ENCODE results near the gene HERC3.

The HERC3 gene

DNA sequence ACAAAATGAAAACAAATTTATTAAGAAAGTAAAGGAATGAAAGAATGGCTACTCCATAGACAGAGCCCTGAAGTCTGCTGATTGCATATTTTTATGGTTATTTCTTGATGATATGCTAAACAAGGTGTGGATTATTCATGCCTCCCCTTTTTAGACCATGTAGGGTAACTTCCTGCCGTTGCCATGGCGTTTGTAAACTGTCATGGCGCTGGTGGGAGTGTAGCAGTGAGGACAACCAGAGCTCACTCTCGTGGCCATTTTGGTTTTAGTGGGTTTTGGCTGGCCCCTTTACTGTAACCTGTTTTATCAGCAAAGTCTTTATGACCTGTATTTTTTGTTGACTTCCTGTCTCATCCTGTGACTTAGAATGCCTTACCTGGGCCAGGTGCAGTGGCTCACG is 17.5 kb downstream of the HERC3 start:
- peak; percentile 26 for DNase-seq

DNA sequence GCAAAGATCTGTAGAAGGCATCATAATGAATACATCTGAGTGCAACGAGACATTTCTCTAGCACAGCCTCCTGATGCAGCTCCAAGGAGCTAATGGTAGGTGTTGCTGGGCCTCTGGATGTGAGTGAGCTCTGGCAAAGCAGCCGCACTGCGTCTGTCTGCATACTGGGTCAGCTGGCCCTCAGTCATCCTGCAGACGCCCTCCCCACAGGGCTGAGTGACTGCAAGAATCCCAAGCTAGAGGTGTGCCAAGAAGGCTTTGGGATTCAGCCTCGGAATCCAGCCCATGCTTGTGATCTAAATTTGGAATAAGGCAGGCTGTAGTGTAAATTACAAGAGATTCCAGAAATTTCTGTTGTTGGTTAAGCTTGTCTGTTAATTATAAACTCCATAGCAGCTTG is 18.5 kb downstream of the HERC3 start:
- no peak for DNase-seq

DNA sequence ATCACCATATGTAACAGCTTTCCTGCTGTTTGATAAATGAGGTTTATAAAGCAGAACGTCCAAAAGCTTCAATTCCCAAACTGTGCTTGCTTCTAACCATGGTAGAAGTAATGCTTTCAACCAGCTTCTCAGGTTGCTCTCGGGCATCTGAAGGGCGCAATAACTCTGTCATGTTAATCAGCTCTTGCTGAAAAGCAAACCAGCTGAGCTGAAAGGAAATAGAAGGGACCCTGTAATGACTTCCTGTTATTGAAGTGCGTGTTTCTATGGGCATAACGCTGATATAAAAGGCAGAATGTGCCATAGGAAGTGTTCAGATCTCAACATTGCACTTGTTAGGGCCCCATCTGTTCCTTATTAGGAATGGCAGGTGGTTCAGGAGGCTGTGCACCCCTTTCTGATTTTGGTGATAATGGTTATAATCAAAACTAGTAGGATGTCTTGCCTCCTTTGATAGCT is 21.2 kb downstream of the HERC3 start:
- DNase-seq, result peak; percentile 17

DNA sequence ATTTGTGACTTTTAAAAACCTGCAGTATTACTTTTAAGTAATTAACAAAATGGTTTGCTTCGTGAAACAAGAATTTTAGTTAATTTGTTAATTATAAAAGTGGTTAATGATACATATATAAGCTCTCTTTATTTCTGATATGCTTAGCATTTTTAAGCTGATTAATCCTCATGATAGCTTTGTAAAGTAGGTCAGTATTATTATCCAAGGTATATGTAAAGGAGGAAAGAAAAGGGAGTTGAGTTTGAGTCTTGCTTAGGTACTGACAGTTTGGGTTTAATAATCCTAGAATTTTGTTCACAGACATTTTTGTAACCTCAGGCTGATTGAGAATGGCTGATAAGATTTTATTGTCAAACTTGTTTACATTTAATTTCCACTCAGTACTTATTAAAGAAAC is 21.8 kb downstream of the HERC3 start:
- DNase-seq, result no peak

DNA sequence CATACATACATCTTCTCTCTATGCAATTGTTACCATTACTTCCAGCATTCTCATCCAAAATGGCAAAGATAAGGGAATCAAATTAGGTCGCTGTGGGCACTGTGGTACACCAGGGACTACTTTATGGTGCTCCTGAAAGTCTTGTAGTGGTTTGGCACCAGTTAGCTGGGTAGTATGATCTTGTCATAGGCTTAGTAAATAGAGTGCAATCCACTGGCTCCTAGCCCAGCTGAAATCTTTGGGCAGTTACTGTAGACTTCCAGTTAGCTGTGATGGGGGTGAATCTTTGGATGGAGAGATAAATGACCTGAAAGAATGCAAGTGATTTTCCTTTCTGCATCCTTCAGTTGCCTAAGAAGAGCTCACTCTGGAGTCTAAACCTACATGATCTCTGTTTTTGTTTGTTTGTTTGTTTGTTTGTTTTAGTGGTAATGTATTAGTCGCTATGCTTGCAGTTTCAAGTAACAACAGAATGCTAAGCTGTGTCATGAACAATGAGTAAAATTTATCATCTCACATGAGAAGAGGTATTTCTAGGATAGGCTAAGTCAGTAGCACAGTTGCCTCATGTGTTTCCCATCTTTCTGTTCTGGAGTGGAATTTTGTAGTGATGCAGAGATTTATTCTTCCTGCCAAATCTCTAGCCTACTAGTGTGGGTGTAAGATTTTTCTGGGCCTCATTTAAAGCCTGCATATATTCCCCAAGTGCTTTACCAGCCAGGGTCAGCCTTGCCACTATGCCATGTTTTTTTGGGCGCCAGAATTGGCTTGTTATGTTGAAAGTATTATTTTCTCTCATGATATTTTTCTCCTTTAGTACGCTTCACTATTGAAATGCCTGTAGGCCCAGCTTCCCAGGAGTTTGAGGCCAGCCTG is 24.2 kb downstream of the HERC3 start:
- no peak for DNase-seq

DNA sequence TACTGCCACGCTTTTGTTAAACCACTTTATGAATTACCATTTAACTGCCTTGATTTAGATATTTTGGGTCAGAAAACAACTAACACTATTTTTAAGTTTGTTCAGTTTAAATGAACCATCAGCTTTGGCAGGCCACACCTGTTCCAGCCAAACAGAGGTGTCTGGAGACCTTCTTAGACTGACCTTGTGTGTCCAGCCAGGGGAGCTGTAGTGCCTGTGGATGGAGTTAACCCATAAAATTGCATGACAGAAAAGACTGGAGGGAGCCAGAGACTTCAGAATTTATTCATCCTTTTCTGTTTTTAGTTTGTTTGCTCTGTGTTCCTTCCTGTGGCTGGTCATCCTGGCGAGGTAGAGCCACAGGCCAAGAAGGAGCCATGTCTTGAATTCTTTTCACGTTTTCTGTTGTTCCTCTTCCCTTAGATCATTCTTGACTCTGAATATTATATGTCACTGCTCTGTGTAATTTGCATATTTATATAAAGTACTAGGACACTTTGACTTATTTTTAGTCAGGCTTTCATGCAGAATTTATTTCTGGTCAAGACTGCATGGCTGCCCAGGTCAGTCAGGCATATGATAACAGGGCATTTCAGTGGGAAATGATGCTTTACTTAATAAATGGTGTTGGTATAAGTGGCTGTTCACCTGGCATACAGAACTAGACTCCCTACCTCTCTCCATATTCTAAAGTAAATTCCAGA is 26.7 kb downstream of the HERC3 start:
- no peak for DNase-seq

DNA sequence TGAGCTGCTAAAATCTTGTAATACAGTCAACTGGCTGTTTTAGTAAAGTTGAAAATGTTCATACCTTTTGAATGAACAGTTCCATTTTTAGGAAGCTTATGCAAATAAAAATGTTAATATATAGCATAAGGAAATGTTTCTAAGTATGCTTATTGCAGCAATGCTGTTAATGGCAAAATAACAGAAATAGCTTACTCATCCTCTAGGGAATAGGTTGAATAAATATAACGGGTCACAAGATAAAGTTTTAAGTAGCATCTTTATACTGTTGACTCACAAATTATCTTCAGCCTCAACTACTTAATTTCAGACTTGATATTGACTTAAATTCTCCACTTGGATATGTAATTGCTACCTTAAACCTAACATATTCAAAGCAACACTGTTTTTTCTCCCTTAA is 27.7 kb downstream of the HERC3 start:
- no peak for DNase-seq

DNA sequence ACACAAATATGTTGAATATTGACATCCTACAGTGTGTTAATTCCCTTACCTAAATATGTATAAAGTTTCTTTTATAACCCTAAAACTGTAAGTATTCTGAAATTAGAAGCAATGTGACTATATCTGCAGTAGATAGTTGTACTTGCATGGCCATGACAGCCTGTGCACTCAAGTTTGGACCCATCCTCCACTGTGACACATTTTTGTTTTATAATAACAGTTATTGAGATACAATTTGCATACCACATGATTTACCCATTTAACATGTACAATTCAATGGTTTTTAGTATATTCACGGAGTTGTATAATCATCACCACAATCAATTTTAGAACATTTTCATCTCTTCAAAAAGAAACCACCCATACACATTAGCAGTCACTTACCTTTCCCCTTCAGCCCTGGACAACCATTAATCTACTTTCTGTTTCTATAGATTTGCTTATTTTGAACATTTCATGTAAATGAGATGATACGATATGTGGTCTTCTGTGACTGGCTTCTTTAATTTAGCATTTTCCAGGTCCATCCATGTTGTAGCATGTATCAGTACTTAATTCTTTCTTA is 29.6 kb downstream of the HERC3 start:
- no peak for DNase-seq

DNA sequence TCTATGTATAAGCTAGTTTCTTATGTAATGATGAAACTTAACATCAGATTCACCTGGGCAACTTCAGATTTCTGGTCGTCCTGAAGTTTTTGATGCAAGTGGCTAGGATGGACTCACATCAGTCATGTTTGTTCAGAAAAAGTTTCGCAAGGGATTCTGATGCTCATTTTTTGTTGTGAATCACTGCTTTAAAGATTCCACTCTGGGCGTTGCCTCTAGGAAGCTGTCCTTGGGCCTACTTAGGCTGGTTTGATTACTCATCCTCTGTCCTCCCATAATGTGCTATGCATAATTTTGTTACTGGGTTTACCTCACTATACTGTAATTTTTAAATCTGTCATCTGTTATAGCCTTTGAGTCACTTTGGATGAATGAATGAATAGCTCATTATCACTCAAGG is 30.8 kb downstream of the HERC3 start:
- peak; percentile 25 for DNase-seq

DNA sequence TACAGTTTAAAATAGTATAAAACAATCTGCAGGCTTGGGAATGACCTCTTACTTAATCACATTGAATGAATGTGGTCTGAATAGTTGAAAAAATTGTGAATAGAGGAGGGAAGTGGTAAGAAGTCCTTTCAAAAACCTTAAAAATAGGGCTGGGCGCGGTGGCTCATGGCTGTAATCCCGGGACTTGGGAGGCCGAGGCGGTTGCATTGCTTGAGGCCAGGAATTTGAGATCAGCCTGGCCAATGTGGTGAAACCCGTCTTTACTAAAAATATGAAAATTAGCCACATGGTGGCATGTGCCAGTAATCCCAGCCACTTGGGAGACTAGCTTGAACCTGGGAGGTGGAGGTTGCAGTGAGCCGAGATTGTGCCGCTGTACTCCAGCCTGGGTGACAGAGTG is 36.5 kb downstream of the HERC3 start:
- no peak for DNase-seq

DNA sequence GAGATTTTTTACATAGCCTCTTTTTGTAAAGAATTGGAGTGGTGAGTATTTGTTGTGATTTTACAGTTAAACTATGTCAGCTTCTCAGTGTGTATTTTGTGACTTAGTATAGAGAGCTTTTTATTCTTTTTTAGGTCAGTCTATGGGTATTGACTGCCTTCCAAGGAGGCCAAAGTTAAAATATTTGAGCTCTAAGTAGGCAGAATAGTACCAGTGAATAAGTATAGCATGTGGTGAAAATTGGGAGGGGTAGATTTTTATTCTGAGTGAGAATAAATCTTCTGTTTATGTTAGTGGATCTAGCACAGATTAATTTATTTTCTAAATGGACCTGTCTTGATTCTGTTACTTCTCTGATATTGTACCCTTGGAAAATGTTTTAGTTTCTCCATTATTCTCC is 37.5 kb downstream of the HERC3 start:
- DNase-seq, result no peak

DNA sequence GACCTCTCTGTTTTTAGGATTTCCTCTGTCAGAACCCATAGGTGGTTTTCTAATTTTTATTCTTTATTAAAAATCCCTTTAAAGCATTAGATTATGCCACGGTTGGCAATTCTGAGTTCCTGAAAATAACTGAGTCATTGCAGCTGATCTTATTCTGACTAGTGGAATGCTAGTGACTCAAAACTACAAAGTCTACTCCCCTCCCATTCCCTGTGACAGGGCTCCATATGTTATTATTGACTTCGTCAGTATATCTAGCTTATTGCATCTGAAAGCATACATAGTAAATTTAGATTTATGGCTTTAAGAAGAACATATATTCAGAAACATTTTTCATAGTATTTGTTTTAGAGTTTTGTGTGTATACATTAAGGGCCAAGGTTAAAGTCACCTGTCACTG is 38.5 kb downstream of the HERC3 start:
- DNase-seq, result no peak

DNA sequence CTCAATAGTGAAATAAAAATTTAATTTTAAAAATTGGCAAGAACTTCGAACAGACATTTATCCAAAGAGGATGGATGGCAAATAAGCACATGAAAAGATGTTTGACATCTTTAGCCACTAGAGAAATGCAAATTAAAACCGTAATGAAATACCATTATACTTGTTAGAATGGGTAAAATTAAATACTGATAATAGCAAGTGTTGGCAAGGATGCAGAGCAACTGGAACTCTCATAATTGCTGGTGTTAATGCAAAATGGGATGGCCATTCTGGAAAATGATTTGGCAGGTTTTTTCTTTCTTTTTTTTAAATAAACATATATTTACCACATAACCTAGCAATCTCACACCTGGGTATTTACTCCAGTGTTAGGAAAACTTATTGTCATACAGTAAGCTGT is 51.7 kb downstream of the HERC3 start:
- DNase-seq, result no peak

DNA sequence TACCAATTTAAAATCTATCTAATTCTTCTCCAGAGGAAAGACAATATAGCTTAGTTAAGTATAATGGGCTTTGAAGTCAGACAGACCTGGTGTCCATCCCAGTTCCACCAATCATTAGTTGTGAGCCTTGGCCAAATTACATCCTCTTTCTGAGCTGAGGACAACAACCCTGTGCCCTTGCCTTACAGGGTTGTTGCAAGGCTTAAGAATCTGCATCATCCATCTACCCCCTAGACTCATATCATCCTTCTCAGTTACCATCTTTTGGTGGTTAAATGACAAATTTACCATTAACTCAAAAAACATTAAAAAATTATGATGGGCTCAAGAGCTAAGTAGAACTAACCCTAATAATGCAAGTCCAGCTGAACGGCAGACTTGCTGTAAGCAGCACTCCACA is 53.7 kb downstream of the HERC3 start:
- no peak for DNase-seq

DNA sequence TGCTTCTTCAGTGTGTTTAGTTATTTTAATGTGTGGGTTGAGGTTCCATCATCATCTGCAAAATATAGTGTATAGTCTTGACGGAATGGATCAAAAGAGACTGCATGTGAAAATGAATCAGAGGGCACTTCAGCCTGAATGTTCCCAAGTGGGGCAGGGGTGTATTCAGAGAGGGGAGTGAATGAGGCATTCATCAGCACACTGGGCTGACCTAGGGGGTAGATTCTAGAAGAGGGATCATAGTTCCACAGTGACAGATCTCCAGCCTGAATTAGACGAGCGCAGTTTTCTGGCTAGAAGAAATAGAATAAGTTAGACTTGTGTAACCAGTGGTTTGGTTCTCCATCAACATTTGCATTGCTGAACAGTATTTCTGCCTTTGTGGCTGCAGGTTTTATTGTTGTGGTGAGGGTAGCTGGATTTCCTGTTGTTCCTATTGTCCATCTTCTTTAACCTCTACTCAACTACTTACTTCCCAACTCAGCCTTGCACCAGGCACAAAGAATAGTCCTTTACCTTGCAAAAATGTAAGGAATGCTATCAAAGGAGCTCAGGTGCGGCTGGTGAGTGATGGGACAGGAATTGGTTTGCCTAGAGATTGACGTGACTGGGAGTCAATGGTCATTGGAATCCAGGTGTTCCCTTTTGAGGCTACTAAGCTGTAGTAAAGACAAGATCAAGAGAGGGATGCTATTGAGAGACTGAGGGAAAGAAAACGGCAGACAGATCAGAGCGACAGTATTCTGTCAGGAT is 54.4 kb downstream of the HERC3 start:
- no peak for DNase-seq

DNA sequence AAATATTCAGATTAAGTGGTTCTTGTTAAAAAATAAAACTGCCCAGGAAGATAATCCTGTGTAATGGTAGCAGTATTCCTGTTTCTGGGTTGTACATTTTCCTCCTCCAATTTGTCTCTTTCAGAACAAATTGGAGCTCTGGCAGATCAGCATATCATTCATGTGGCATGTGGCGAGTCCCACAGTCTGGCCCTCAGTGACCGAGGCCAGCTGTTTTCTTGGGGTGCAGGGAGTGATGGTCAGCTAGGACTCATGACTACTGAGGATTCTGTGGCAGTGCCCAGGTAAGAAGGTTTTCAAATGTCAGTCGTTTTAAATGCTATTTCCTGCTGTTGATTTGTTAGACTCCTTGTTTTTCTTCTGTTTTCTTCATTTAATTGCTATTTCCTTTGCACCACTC is 57.4 kb downstream of the HERC3 start:
- no peak for DNase-seq

DNA sequence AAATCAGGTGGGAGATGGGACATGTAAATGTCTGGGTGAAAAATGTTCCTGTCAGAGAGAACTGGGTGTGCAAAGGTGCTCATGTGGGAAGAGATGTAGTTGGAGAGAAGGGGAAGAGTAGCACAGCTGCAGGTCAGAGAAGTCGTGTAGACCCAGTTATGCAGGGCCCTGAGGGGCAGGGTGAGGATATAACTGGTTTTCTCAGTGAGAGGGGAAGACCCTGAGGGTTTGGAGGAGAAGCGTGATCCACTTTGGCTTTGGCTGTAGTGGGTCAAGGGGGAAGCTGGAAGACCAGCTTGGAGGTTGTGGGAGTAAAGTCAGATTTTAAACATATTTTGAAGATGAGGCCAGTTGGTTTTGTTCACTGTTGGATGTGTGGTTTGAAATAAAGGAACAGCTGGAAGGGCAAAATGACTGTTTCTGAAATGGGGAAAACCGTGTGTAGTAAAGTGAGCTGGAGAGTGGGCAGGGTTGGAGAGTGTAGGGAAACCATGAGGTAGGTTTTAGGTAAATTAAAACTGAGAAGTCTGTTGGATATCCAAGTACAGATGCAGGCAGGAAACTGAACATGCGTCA is 61.2 kb downstream of the HERC3 start:
- no peak for DNase-seq

DNA sequence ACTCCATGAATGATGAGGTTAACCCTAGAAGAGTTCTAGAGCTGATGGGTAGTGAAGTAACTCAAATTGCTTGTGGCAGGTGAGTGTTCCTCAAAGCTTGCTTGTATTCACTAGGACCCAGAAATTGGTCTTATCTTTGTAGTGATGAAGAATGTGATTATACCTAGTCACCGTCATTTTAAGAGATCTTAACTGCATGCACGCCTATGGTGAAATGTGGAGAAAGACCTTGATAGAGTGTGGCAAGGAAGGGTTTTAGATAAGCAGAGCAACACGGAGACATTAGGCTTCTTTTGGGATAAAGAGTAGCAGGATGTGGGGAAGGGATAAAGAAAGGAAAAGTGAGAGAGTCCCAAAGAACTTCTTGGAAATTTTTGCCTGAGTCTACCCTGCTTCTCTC is 62.9 kb downstream of the HERC3 start:
- no peak for DNase-seq

DNA sequence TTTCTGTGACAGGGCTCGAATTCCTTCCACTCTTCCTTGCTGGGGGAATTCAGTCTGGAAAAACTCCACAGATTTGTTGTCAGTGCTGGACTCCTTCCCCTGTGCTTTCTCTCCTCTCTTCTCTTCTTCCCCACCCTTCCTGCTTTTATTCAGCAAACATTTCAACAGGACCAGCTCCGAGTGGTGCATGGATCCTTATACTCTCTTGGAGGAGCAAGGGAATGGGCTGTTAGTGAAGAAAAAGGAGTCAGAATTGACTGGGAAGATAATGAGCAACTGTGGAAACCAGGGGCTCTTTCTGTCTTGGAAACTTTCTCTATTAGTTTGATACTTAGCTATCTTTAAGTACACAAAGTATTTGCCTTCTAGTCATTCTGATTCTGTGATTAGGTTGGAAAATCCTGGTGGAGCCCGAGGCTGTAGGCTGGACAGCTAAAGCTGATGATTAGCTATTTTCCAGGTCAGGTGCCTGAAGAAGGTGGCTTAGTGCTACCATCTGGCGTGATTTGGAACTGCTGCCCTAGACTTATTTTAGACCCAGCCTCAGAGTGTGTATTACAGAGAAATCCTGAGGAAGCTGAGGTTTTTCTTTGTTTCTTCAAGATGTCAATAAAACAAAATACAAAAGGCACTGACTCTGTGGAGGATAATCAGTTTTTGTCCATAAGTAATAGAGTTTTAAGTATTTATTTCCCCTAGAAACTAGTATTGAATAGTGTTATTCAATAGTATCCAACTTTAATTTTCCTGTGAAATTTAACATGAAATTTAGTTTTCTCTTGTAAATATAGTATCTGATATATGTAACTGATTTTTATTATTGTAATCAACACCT is 67.0 kb downstream of the HERC3 start:
- peak; percentile 10 for DNase-seq

DNA sequence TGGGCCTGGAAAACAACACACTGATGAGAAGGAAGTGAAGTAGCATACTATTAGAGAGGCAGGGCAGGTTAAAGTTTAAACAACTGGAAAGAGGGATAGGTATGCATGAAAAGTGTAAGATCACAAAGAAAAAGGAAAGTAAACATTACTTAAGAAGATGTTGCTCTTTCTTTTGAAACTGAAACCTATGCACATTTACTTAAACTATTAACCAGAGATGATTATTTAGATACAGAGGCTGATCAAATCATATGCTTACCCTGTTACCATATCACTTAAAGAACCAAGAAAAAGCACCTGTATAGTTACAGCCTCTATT is 67.6 kb downstream of the HERC3 start:
- no peak for DNase-seq

DNA sequence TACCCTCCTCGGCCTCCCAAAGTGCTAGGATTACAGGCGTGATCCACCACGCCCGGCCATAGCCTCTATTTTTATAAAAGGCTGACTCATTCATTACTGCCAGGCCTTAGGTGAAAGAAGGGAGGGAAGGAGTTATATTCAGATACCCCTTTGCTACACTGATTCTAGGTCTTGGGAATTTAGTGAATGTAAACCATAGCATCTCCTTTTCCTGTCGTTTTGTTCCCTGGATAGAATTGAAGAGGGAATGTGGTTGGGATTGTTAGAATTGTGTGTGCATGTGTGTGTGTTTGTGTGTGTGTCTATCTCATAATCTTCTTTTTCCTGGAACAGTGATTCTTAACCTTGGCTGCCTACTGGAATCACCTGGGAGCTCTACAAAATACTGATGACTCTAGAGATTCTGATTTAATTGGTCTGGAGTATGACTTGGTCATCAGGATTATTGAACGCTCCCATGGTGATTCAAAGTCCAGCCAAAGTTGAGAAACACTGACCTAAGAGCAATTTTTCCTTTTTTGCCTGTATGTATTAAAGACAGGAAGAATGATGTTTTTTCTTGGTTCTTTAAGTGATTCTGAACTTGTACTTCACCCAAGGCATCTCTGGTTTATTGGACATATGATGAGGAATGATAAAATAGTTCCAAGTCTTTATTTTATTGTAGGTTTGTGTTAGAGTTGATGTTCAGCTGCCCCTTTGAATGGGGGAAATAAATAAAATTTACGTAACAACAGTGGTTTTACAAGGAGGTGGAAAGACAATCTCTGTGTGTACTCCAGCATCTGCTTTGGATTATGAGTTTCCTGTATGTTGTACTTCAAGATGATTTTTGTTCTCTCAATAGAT is 68.4 kb downstream of the HERC3 start:
- no peak for DNase-seq
